Liver (tissue), 9 donors: ENCODE measurements around the gene CFAP99. TPM values are rescaled to one million over a fixed set of nuclear protein-coding genes. Genes with fewer than 3 reads are reported as not detected.

Experiments
- DNase-seq: peaks from one replicate; pipeline ENCODE4 v3.0.0-alpha.2; 2017; ENCODE audit warnings: low spot score
- H3K27ac ChIP-seq, 2 donors: one replicate each; pipeline ENCODE4 v1.7.0; 2013; ENCODE audit warnings: inconsistent platforms in 2 of 2, low read length in 2 of 2, control low read depth in 1 of 2, low read depth in 1 of 2, mild to moderate bottlenecking in 1 of 2
- H3K27me3 ChIP-seq, 4 donors: one replicate each; pipeline versions ENCODE4 v1.6.1 to v1.7.0; 2013; ENCODE audit warnings: low read length in 3 of 4, inconsistent platforms in 1 of 4, mild to moderate bottlenecking in 1 of 4, moderate library complexity in 1 of 4; ENCODE audit not compliant: control insufficient read depth in 4 of 4, insufficient read depth in 4 of 4
- H3K36me3 ChIP-seq, 4 donors: one replicate each; pipeline versions ENCODE4 v1.6.1 to v1.7.0; 2013; ENCODE audit warnings: low read length in 3 of 4, mild to moderate bottlenecking in 3 of 4, low read depth in 1 of 4, moderate library complexity in 1 of 4; ENCODE audit not compliant: control insufficient read depth in 4 of 4, insufficient read depth in 3 of 4
- H3K4me1 ChIP-seq, 4 donors: one replicate each; pipeline versions ENCODE4 v1.6.1 to v1.7.0; 2013; ENCODE audit warnings: low read length in 3 of 4, mild to moderate bottlenecking in 3 of 4, moderate library complexity in 1 of 4; ENCODE audit not compliant: control insufficient read depth in 4 of 4, insufficient read depth in 4 of 4
- H3K4me3 ChIP-seq, 3 donors: one replicate each; pipeline versions ENCODE4 v1.6.1 to v1.7.0; 2013; ENCODE audit warnings: low read length in 3 of 3, control low read depth in 1 of 3, low read depth in 1 of 3, mild to moderate bottlenecking in 1 of 3
- H3K9ac ChIP-seq, 2 donors: one replicate each; pipeline ENCODE4 v1.7.0; 2013; ENCODE audit warnings: low read length in 2 of 2, mild to moderate bottlenecking in 2 of 2, moderate library complexity in 2 of 2, control low read depth in 1 of 2, low read depth in 1 of 2
- H3K9me3 ChIP-seq, 4 donors: one replicate each; pipeline versions ENCODE4 v1.6.1 to v1.7.0; 2013; ENCODE audit warnings: low read length in 3 of 4; ENCODE audit not compliant: control insufficient read depth in 4 of 4
- EGR1 ChIP-seq, 2 donors: IDR thresholded peaks; 2 replicates each; pipeline ENCODE4 v1.6.1; 2016 to 2018; ENCODE audit warnings: antibody characterized with exemption in 2 of 2, low read depth in 2 of 2
- FOXA2 ChIP-seq: IDR thresholded peaks from 2 replicates; pipeline ENCODE4 v1.6.1; 2016; ENCODE audit warnings: antibody characterized with exemption
- HNF4A ChIP-seq, 2 donors: conservative IDR thresholded peaks; 2 replicates each; pipeline ENCODE4 v1.6.1; 2016; ENCODE audit warnings: antibody characterized with exemption in 2 of 2, mild to moderate bottlenecking in 2 of 2
- HNF4G ChIP-seq: IDR thresholded peaks from 2 replicates; pipeline ENCODE4 v1.6.1; 2016; ENCODE audit warnings: antibody characterized with exemption
- JUND ChIP-seq, 2 donors: IDR thresholded peaks; 2 replicates each; pipeline ENCODE4 v1.6.1; 2016; ENCODE audit warnings: antibody characterized with exemption in 2 of 2
- NR2F2 ChIP-seq: IDR thresholded peaks from 2 replicates; pipeline ENCODE4 v1.6.1; 2016; ENCODE audit warnings: antibody characterized with exemption
- REST ChIP-seq: IDR thresholded peaks from 2 replicates; pipeline ENCODE4 v1.6.1; 2016; ENCODE audit warnings: antibody characterized with exemption, mild to moderate bottlenecking
- RXRA ChIP-seq, 2 donors: IDR thresholded peaks; 2 replicates each; pipeline ENCODE4 v1.6.1; 2017 to 2018; ENCODE audit warnings: antibody characterized with exemption in 2 of 2, mild to moderate bottlenecking in 1 of 2
- TAF1 ChIP-seq: conservative IDR thresholded peaks from 2 replicates; pipeline ENCODE4 v1.6.1; 2016; ENCODE audit warnings: antibody characterized with exemption, mild to moderate bottlenecking
- YY1 ChIP-seq: IDR thresholded peaks from 2 replicates; pipeline ENCODE4 v1.6.1; 2016; ENCODE audit warnings: antibody characterized with exemption, mild to moderate bottlenecking
- WGBS: extraction: QIAGEN DNeasy Blood & Tissue Kit; methylation state at CpG from one replicate; pipeline ENCODE4 v1.1.7; 2013; 5-methylcytosine and 5-hydroxymethylcytosine counted together
- polyA plus RNA-seq, 2 donors: library from polyadenylated mRNA; stranded (reverse) in 1 of 2; unstranded in 1 of 2; fragments of 200-250 nt in 1 of 2; fragments of >200 nt in 1 of 2; fragmentation: Nextera tagmentation in 1 of 2; extraction: Ambion mirVana in 1 of 2; gene quantifications; one replicate each; pipeline versions ENCODE4 v1.2.1 to v1.2.3, GENCODE V29; 2013 to 2015
- total RNA-seq, 2 donors: library from RNA; depleted of rRNA; stranded (reverse); fragments of >200 nt; gene quantifications; one replicate each; pipeline ENCODE4 v1.2.3, GENCODE V29; 2014
- TF ChIP-seq, protein P1 (sequence below): IDR thresholded peaks from 2 replicates; pipeline ENCODE4 v1.6.1; 2016; ENCODE audit warnings: antibody characterized with exemption
- TF ChIP-seq, protein P2 (sequence below): fragments of 150-350 bp; IDR thresholded peaks from 2 replicates; pipeline ENCODE4 v1.5.1; 2017; ENCODE audit warnings: improper control_type of control experiment, low read depth, low read length; ENCODE audit not compliant: missing input control
- TF ChIP-seq, protein P3 (sequence below): IDR thresholded peaks from 2 replicates; pipeline ENCODE4 v1.6.1; 2016; ENCODE audit warnings: antibody characterized with exemption
- TF ChIP-seq, protein P4 (sequence below): IDR thresholded peaks from 2 replicates; pipeline ENCODE4 v1.6.1; 2016; ENCODE audit warnings: antibody characterized with exemption
- donor health status: healthy.
- donor health status: healthy.
- donor health status: healthy.
- donor health status: healthy.
- donor health status: healthy.

Gene CFAP99
- total and polyA plus RNA-seq, 4 donors = 0.33 to 0.36 TPM; not detected in 2

- H3K27ac ChIP-seq = peak overlapping the region in 1 of 2 donors; percentile 61
- no peak overlapping the region for H3K4me3 ChIP-seq
- no peak for DNase-seq
- H3K27me3 ChIP-seq = no peaks in the 10 kb centered on the region
- TF ChIP-seq EGR1 (IDR thresholded peaks at IDR 0.05; ENCODE audit: low read depth in 2 of 2) (no peak), REST (peak; percentile 84)
- no peak overlapping the region for H3K9ac ChIP-seq
- WGBS = 60% methylated on average over 11 of the region's 11 CpGs
- no peaks in the 10 kb centered on the region for H3K36me3 ChIP-seq
- peaks cover 14 to 52% (median 28%) of the 10 kb centered on the region in 4 donors for H3K4me1 ChIP-seq
- no peaks in the 10 kb centered on the region for H3K9me3 ChIP-seq
Observed at GRCh38 chr4:2484993-2485392, 66.2 kb downstream of the CFAP99 start.

GRCh38 chr4:2485956-2486355 lies 67.2 kb downstream of the CFAP99 start:
- TF ChIP-seq TAF1 (no peak), HNF4A (conservative IDR thresholded peaks at IDR 0.05) (no peak), FOXA2 (no peak), YY1 (no peak), RXRA (IDR thresholded peaks at IDR 0.05) (no peak), HNF4G (no peak), NR2F2 (no peak), REST (no peak), JUND (IDR thresholded peaks at IDR 0.05) (no peak)
- TF ChIP-seq, protein P1, sequence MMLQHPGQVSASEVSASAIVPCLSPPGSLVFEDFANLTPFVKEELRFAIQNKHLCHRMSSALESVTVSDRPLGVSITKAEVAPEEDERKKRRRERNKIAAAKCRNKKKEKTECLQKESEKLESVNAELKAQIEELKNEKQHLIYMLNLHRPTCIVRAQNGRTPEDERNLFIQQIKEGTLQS = no peak
- TF ChIP-seq, protein P2, sequence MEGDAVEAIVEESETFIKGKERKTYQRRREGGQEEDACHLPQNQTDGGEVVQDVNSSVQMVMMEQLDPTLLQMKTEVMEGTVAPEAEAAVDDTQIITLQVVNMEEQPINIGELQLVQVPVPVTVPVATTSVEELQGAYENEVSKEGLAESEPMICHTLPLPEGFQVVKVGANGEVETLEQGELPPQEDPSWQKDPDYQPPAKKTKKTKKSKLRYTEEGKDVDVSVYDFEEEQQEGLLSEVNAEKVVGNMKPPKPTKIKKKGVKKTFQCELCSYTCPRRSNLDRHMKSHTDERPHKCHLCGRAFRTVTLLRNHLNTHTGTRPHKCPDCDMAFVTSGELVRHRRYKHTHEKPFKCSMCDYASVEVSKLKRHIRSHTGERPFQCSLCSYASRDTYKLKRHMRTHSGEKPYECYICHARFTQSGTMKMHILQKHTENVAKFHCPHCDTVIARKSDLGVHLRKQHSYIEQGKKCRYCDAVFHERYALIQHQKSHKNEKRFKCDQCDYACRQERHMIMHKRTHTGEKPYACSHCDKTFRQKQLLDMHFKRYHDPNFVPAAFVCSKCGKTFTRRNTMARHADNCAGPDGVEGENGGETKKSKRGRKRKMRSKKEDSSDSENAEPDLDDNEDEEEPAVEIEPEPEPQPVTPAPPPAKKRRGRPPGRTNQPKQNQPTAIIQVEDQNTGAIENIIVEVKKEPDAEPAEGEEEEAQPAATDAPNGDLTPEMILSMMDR = no peak
- TF ChIP-seq, protein P3, sequence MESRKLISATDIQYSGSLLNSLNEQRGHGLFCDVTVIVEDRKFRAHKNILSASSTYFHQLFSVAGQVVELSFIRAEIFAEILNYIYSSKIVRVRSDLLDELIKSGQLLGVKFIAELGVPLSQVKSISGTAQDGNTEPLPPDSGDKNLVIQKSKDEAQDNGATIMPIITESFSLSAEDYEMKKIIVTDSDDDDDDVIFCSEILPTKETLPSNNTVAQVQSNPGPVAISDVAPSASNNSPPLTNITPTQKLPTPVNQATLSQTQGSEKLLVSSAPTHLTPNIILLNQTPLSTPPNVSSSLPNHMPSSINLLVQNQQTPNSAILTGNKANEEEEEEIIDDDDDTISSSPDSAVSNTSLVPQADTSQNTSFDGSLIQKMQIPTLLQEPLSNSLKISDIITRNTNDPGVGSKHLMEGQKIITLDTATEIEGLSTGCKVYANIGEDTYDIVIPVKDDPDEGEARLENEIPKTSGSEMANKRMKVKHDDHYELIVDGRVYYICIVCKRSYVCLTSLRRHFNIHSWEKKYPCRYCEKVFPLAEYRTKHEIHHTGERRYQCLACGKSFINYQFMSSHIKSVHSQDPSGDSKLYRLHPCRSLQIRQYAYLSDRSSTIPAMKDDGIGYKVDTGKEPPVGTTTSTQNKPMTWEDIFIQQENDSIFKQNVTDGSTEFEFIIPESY = no peak
- TF ChIP-seq, protein P4, sequence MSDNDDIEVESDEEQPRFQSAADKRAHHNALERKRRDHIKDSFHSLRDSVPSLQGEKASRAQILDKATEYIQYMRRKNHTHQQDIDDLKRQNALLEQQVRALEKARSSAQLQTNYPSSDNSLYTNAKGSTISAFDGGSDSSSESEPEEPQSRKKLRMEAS = no peak
- Histone ChIP-seq H3K4me1 (peaks cover 14 to 45% (median 23%) of the 10 kb centered on the region in 4 donors), H3K4me3 (no peak overlapping the region), H3K27ac (no peak overlapping the region), H3K36me3 (peaks cover 0 to 7% (median 6%) of the 10 kb centered on the region in 4 donors), H3K27me3 (no peaks in the 10 kb centered on the region), H3K9ac (no peak overlapping the region), H3K9me3 (no peaks in the 10 kb centered on the region)
- DNase-seq = no peak
- WGBS = 95% methylated on average over 4 of the region's 4 CpGs
